Activated CD4-positive, alpha-beta memory T cell treated with anti-CD3 and anti-CD28 coated beads, Interleukin-2, amount 10 ng/mL, durations not matched to agents 7 days and 5 days (primary cell): ENCODE data around the gene AIRE. TPM values are rescaled to one million over a fixed set of nuclear protein-coding genes. Genes with fewer than 3 reads are reported as not detected.

Source experiments
- CTCF ChIA-PET: fragments of 350-600 bp; sonication (Branson Sonifier 250); formaldehyde crosslinking; loops from one replicate; lab custom pipeline; 2021; ENCODE audit warnings: antibody characterized with exemption, inconsistent platforms; lab: Charles Lee
- POLR2A ChIA-PET: fragments of 350-600 bp; sonication (Branson Sonifier 250); formaldehyde crosslinking; loops from one replicate; lab custom pipeline; 2021; ENCODE audit warnings: antibody characterized with exemption; lab: Charles Lee
- DNase-seq: peaks from one replicate; pipeline ENCODE4 v3.0.0-alpha.2; 2020
- H3K27ac Mint-ChIP-seq: one replicate; pipeline ENCODE4 v1.8.0; 2021; ENCODE audit warnings: mild to moderate bottlenecking, mixed read lengths
- H3K27me3 Mint-ChIP-seq: one replicate; pipeline ENCODE4 v1.8.0; 2021; ENCODE audit warnings: mixed read lengths
- H3K36me3 Mint-ChIP-seq: one replicate; pipeline ENCODE4 v1.8.0; 2021; ENCODE audit warnings: low read depth, mixed read lengths
- H3K4me1 Mint-ChIP-seq: one replicate; pipeline ENCODE4 v1.8.0; 2021; ENCODE audit warnings: mixed read lengths
- H3K4me3 Mint-ChIP-seq: one replicate; pipeline ENCODE4 v1.8.0; 2021; ENCODE audit warnings: mild to moderate bottlenecking, mixed read lengths
- H3K9me3 Mint-ChIP-seq: one replicate; pipeline ENCODE4 v1.8.0; 2021; ENCODE audit warnings: mixed read lengths
- total RNA-seq, 2 experiments: library from RNA; stranded (reverse); gene quantifications; one replicate each; pipeline ENCODE4 v1.2.3, GENCODE V29; 2021

The AIRE gene
- total RNA-seq, 2 experiments from 2014 or later = 0.48 to 0.58 TPM

- CTCF ChIA-PET = no interaction called here
- POLR2A ChIA-PET = no interaction called here
Measured at GRCh38 chr21:44320847-44321246, 35.2 kb downstream of the AIRE start.

DNA sequence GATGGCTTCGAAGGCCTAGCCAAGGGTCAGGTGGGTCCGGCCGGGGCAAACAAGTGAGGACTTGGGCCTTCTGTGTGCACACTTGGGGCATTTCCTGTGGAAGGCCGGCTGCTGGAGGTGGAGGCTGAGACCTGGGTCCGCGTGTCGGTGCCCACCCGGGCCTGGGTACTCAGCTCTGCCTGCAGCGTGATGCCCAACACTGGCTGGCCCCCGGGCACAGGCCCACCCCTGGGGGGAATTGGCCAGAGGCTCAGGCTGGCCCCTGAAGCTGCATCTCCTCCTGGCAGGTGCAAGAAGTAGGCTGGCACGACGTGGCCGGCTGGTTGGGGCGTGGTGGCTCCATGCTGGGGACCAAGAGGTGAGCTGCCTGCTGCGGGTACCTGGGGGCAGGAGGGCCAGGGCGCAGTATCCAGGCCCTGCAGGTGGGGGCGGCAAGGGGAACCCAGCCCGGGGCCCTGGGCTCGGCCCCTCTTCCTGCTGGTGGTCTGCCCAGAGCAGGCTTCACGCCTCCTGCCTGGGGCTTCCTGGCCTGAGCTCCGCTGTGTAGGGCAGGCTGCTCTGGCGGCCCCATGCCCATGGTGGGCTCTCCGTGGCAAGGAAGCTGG, 36.3 kb downstream of the AIRE start:
- DNase-seq = no peak
- H3K4me1 Mint-ChIP-seq = no peaks in the 10 kb centered on the region
- CTCF ChIA-PET = no interaction called here
- no peak overlapping the region for H3K27ac Mint-ChIP-seq
- H3K27me3 Mint-ChIP-seq = no peaks in the 10 kb centered on the region
- POLR2A ChIA-PET = interaction anchor here (1.4 kb wide), 1 partner anchor 18 kb away, joined by 3 read pairs; the partner anchor contains the start of gene CFAP410
- H3K36me3 Mint-ChIP-seq = peaks cover 21% of the 10 kb centered on the region
- no peaks in the 10 kb centered on the region for H3K9me3 Mint-ChIP-seq
- H3K4me3 Mint-ChIP-seq = no peak overlapping the region

More at GRCh38 chr21:44320847-44321246, 35.2 kb downstream of the AIRE start:
- Mint-ChIP-seq H3K4me3 (no peak overlapping the region), H3K4me1 (no peaks in the 10 kb centered on the region), H3K9me3 (no peaks in the 10 kb centered on the region), H3K27ac (no peak overlapping the region), H3K27me3 (no peaks in the 10 kb centered on the region), H3K36me3 (peaks cover 19% of the 10 kb centered on the region)
- no peak for DNase-seq

DNA sequence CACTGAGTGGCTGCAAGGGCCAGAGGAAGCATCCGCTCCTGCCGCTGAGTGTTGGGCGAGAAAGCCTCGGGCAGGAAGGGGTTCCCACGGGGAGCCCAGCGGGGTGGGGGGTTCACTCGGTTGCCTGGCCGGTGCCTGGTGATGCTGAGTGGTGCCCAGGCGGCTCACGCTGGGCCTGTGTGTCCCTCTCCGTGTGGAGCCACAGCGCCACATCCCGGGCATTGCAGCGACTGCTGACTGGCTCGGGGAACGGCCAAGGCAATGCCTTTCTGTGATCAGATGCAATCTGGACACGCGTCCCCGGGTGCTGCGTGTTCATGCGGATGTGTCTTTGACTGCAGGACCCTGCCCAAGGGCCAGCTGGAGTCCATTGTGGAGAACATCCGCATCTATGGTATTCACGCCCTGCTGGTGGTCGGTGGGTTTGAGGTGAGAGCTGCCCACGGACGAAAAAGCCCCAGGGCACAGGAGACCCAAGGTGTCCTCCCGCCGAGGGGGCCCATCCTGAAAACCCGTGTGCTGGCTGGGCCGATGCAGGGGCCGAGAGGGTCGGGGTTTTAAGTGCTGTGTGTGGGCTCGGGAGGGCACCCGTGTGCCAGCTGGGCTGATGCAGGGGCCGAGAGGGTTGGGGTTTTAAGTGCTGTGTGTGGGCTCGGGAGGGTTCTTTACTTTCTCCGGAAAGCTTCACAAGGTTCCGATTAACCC, 37.1 kb downstream of the AIRE start:
- Mint-ChIP-seq H3K27ac (no peak overlapping the region), H3K4me1 (no peaks in the 10 kb centered on the region), H3K4me3 (no peak overlapping the region), H3K9me3 (no peaks in the 10 kb centered on the region), H3K27me3 (no peaks in the 10 kb centered on the region), H3K36me3 (peaks cover 21% of the 10 kb centered on the region)
- ChIA-PET POLR2A (interaction anchor here (1.4 kb wide), 1 partner anchor 17 kb away, joined by 3 read pairs; the partner anchor contains the start of gene CFAP410), CTCF (no interaction called here)
- DNase-seq = no peak

DNA sequence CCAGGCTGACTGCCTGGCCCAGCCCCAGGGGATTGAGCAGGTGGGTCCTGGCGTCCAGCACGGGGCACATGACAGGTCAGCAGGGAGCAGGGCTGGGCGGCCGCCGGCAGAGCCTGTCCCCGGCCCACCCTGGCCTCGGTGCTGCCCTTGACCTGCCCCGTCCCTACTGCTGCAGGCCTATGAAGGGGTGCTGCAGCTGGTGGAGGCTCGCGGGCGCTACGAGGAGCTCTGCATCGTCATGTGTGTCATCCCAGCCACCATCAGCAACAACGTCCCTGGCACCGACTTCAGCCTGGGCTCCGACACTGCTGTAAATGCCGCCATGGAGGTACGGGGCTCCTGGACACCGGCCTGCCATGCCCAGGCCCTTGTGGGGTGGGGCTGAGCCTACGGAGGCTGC, 37.9 kb downstream of the AIRE start:
- Mint-ChIP-seq H3K4me3 (no peak overlapping the region), H3K36me3 (peaks cover 21% of the 10 kb centered on the region), H3K27me3 (no peaks in the 10 kb centered on the region), H3K27ac (no peak overlapping the region), H3K4me1 (no peaks in the 10 kb centered on the region), H3K9me3 (no peaks in the 10 kb centered on the region)
- ChIA-PET CTCF (no interaction called here), POLR2A (interaction anchor here (1.4 kb wide), 1 partner anchor 10 kb away, joined by 3 read pairs; no protein-coding TSS in a partner anchor)
- DNase-seq = no peak

GRCh38 chr21:44324106-44324853, 38.6 kb downstream of the AIRE start:
- CTCF ChIA-PET = no interaction called here

DNA sequence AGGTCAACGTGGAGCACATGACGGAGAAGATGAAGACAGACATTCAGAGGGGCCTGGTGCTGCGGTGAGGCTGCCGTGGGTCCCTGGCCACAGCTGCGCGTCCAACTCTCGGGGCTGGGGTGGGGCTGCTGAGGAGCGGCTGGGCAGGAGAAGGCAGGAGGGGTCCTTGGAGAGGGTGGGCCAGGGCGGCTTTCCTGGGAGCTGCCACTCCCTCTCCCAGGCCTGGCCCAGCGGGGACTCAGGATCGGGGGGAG, 39.1 kb downstream of the AIRE start:
- H3K4me3 Mint-ChIP-seq = no peak overlapping the region
- H3K4me1 Mint-ChIP-seq = no peaks in the 10 kb centered on the region
- peaks cover 17% of the 10 kb centered on the region for H3K36me3 Mint-ChIP-seq
- no peak for DNase-seq
- no peaks in the 10 kb centered on the region for H3K27me3 Mint-ChIP-seq
- POLR2A ChIA-PET = interaction anchor here (1.4 kb wide), 1 partner anchor 8 kb away, joined by 3 read pairs; no protein-coding TSS in a partner anchor
- no peaks in the 10 kb centered on the region for H3K9me3 Mint-ChIP-seq
- no peak overlapping the region for H3K27ac Mint-ChIP-seq
- CTCF ChIA-PET = no interaction called here

More at GRCh38 chr21:44324106-44324853, 38.6 kb downstream of the AIRE start:
- H3K4me1 Mint-ChIP-seq = no peaks in the 10 kb centered on the region
- DNase-seq = no peak
- no peaks in the 10 kb centered on the region for H3K9me3 Mint-ChIP-seq
- POLR2A ChIA-PET = interaction anchor here (1.4 kb wide), 1 partner anchor 9 kb away, joined by 3 read pairs; no protein-coding TSS in a partner anchor
- H3K27ac Mint-ChIP-seq = no peak overlapping the region
- no peak overlapping the region for H3K4me3 Mint-ChIP-seq
- H3K36me3 Mint-ChIP-seq = peaks cover 20% of the 10 kb centered on the region
- H3K27me3 Mint-ChIP-seq = no peaks in the 10 kb centered on the region

- POLR2A ChIA-PET = interaction anchor here (1.0 kb wide), 1 partner anchor 9 kb away, joined by 3 read pairs; no protein-coding TSS in a partner anchor
- no peaks in the 10 kb centered on the region for H3K4me1 Mint-ChIP-seq
- H3K36me3 Mint-ChIP-seq = peaks cover 17% of the 10 kb centered on the region
- no peaks in the 10 kb centered on the region for H3K27me3 Mint-ChIP-seq
- no peak for DNase-seq
- no peaks in the 10 kb centered on the region for H3K9me3 Mint-ChIP-seq
- no peak overlapping the region for H3K4me3 Mint-ChIP-seq
- no peak overlapping the region for H3K27ac Mint-ChIP-seq
- CTCF ChIA-PET = no interaction called here
Measured at GRCh38 chr21:44325386-44326271, 40.0 kb downstream of the AIRE start.

DNA sequence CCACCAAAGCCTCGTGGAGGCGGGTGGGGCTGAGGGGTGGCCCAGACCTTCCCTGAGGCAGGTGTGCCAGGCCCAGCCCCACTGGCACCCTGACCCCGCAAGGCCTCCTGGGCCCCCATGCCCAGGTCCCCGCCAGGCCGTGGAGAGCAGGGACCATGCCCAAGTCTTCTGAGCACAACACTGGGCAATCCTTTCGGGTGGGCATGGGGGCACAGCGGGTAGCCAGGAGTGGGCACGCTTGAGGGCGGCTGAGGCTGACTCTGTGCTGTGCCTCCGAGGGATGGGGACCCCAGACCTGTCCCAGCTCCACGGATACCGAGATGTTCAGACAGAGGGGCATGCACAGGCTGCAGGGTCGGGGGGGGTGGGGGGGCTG, 40.6 kb downstream of the AIRE start:
- POLR2A ChIA-PET = interaction anchor here (1.0 kb wide), 1 partner anchor 8 kb away, joined by 3 read pairs; no protein-coding TSS in a partner anchor
- CTCF ChIA-PET = no interaction called here
- no peaks in the 10 kb centered on the region for H3K9me3 Mint-ChIP-seq
- H3K27me3 Mint-ChIP-seq = no peaks in the 10 kb centered on the region
- no peak for DNase-seq
- no peaks in the 10 kb centered on the region for H3K4me1 Mint-ChIP-seq
- H3K27ac Mint-ChIP-seq = no peak overlapping the region
- H3K36me3 Mint-ChIP-seq = peaks cover 17% of the 10 kb centered on the region
- no peak overlapping the region for H3K4me3 Mint-ChIP-seq

DNA sequence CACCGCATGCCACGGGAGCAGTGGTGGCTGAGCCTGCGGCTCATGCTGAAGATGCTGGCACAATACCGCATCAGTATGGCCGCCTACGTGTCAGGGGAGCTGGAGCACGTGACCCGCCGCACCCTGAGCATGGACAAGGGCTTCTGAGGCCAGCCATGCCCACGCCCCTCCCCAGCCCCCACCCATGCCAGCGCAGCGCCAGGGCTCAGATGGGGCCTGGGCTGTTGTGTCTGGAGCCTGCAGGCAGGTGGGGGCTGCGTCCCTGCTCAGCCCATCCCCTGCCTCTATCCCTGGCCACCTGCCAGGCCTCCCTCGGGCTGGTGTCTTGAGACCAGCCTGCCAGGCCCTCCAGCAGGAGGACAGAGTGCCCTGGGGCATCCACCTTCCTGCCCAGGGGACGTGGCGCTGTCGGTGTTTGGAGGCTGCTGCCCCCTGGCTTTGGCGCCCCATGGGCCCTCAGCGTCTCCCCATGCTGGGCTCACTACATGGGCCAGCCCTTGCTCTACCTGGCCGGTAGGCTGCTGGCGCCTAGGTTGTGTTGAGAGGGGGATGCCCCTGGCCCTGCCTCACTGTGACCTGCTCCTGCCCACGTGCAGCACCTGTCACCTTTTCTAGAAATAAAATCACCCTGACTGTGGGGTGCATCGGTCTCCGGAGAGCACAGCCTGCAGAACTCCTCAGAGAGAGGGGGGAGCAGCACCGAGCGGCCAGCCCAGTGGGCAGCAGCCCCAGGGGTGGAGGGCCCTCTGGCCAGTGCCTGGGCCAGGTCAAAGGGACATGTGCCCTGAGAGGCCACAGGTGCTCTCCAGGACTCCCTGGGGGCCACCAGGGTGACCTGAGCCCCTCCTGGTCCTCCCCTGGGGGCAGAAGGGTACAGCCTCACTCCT, 41.3 kb downstream of the AIRE start:
- Mint-ChIP-seq H3K4me3 (no peak overlapping the region), H3K27me3 (no peaks in the 10 kb centered on the region), H3K27ac (no peak overlapping the region), H3K4me1 (no peaks in the 10 kb centered on the region), H3K36me3 (peaks cover 15% of the 10 kb centered on the region), H3K9me3 (no peaks in the 10 kb centered on the region)
- no peak for DNase-seq
- CTCF ChIA-PET = no interaction called here
- POLR2A ChIA-PET = no interaction called here

- Mint-ChIP-seq H3K27me3 (no peaks in the 10 kb centered on the region), H3K27ac (no peak overlapping the region), H3K4me3 (no peak overlapping the region), H3K36me3 (peaks cover 16% of the 10 kb centered on the region), H3K9me3 (no peaks in the 10 kb centered on the region), H3K4me1 (no peaks in the 10 kb centered on the region)
- no peak for DNase-seq
- CTCF ChIA-PET = no interaction called here
- POLR2A ChIA-PET = interaction anchor here (1.0 kb wide), 1 partner anchor 11 kb away, joined by 3 read pairs; no protein-coding TSS in a partner anchor
Measured at GRCh38 chr21:44327603-44327974, 41.9 kb downstream of the AIRE start.

- no peak for DNase-seq
- ChIA-PET CTCF (no interaction called here), POLR2A (interaction anchor here (1.0 kb wide), 1 partner anchor 10 kb away, joined by 3 read pairs; no protein-coding TSS in a partner anchor)
- no peaks in the 10 kb centered on the region for H3K27me3 Mint-ChIP-seq
- H3K9me3 Mint-ChIP-seq = no peaks in the 10 kb centered on the region
- H3K36me3 Mint-ChIP-seq = peaks cover 9% of the 10 kb centered on the region
- H3K4me1 Mint-ChIP-seq = no peaks in the 10 kb centered on the region
- H3K4me3 Mint-ChIP-seq = no peak overlapping the region
- H3K27ac Mint-ChIP-seq = no peak overlapping the region
Measured at GRCh38 chr21:44328242-44328895, 42.7 kb downstream of the AIRE start.
